ENCODE results near the gene SUN1. TPM values are rescaled to one million over a fixed set of nuclear protein-coding genes. Genes with fewer than 3 reads are reported as not detected.
"Not testable (repeated sequence)": the region's sequence is repeated elsewhere in the genome, so short reads cannot be mapped to it uniquely, and the experiment has no call there.

Gene SUN1
- total RNA-seq, 4 donors from 2014 or later: 225 to 475 (median 263) TPM

DNA sequence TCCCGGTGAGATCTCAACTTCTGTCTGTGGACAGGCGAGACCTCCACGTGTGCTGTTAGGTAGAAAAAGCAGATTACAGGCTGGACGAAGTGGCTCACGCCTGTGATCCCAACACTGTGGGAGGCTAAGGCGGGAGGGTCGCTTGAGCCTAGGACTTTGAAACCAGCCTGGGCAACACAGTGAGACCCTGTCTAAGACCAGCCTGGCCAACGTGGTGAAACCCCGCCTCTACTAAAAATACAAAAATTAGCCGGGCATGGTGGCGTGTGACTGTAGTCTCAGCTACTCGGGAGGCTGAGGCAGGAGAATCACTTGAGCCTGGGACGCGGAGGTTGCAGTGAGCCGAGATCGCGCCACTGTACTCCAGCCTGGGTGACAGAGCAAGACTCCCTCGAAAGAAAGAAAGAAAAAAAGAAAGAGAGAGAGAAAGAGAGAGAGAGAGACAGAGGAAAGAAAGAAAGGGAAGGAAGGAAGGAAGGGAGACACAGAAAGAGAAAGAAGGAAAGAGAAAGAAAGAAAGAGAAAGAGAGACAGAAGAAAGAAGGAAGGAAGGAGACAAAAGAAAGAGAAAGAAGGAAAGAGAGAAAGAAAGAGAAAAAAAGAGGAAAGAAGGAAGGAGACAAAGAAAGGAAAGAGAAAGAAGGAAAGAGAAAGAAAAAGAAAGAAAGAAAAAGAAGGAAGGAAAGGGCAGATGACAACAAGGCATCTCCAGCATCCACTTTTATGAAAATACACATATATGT, 29.6 kb upstream of the SUN1 start:
- no peaks in the 10 kb centered on the region for H3K27me3 ChIP-seq
- H3K4me1 ChIP-seq: peaks cover 17% of the 10 kb centered on the region
- DNase-seq (ENCODE audit: low spot score in 2 of 2): no peak
- TF ChIP-seq POLR2AphosphoS5 (IDR thresholded peaks at IDR 0.05): no peak
- TF ChIP-seq, protein P1, sequence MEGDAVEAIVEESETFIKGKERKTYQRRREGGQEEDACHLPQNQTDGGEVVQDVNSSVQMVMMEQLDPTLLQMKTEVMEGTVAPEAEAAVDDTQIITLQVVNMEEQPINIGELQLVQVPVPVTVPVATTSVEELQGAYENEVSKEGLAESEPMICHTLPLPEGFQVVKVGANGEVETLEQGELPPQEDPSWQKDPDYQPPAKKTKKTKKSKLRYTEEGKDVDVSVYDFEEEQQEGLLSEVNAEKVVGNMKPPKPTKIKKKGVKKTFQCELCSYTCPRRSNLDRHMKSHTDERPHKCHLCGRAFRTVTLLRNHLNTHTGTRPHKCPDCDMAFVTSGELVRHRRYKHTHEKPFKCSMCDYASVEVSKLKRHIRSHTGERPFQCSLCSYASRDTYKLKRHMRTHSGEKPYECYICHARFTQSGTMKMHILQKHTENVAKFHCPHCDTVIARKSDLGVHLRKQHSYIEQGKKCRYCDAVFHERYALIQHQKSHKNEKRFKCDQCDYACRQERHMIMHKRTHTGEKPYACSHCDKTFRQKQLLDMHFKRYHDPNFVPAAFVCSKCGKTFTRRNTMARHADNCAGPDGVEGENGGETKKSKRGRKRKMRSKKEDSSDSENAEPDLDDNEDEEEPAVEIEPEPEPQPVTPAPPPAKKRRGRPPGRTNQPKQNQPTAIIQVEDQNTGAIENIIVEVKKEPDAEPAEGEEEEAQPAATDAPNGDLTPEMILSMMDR (IDR thresholded peaks at IDR 0.05): no peak
- TF ChIP-seq EP300 (IDR thresholded peaks at IDR 0.05): no peak
- no peak for TF ChIP-seq POLR2A (IDR thresholded peaks at IDR 0.05)
- H3K36me3 ChIP-seq: no peaks in the 10 kb centered on the region
- 78% methylated on average over 18 of the region's 18 CpGs for WGBS
- no peak overlapping the region for H3K27ac ChIP-seq
- no peaks in the 10 kb centered on the region for H3K9me3 ChIP-seq
- peak overlapping the region; percentile 25 for H3K4me3 ChIP-seq

DNA sequence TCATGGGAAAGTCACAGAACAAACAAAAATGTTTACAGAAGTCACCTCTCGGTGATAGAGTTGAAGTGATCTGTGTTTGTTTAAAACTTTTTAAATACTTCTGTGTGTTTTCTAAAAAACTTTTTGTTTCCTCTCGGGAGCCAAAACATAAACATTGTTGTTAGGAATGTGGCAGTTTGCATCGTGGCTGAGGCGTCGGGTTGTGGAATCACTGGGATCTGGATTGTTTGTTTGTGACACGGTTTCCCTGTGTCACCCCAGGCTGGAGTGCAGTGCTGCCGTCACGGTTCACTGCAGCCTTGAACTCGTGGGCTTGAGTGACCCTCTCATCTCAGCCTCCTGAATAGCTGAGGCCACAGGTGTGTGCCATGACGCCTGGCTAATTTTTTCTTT, 29.0 kb upstream of the SUN1 start:
- Histone ChIP-seq H3K4me1 (peaks cover 12% of the 10 kb centered on the region), H3K27me3 (no peaks in the 10 kb centered on the region), H3K36me3 (no peaks in the 10 kb centered on the region), H3K27ac (no peak overlapping the region), H3K9me3 (no peaks in the 10 kb centered on the region), H3K4me3 (no peak overlapping the region)
- WGBS: 77% methylated on average over 10 of the region's 10 CpGs
- TF ChIP-seq POLR2A (IDR thresholded peaks at IDR 0.05) (no peak), POLR2AphosphoS5 (IDR thresholded peaks at IDR 0.05) (no peak), EP300 (IDR thresholded peaks at IDR 0.05) (no peak)
- TF ChIP-seq, protein P1 (IDR thresholded peaks at IDR 0.05): no peak
- DNase-seq (ENCODE audit: low spot score in 2 of 2): no peak

DNA sequence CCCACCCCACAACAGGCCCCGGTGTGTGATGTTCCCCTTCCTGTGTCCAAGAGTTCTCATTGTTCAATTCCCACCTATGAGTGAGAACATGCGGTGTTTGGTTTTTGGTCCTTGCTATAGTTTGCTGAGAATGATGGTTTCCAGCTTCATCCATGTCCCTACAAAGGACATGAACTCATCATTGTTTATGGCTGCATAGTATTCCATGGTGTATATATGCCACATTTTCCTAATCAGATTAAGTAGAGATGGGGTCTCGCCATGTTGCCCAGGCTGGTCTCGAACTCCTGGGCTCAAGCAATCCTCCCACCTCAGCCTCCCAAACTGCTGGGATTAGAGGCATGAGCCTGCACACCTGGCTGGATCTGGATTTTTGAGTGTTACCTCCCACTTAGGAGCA, 28.5 kb upstream of the SUN1 start:
- H3K4me1 ChIP-seq: peaks cover 12% of the 10 kb centered on the region
- H3K9me3 ChIP-seq; H3K27ac ChIP-seq; DNase-seq (ENCODE audit: low spot score in 2 of 2); H3K36me3 ChIP-seq; H3K4me3 ChIP-seq; H3K27me3 ChIP-seq: not testable (repeated sequence)
- 93% methylated on average over 4 of the region's 4 CpGs for WGBS

DNA sequence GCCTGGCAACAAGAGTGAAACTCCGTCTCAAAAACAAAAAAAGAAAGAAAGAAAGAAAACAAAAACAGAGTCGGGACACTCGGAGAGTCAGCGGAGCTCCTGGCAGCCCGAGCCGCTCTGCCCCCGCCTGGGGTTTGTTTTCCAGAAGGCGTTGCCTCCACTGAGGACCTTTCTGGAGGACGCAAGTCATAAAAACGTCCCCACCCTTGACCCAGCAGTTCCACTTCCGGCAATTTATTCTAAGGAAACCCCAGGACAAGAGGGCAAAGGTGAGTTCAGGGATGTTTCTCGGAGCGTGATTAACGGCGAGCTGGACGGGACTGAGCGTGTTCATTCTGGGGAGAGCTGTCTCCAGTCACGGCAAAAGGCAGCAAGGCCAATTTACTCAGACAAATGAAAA, 27.0 kb upstream of the SUN1 start:
- Histone ChIP-seq H3K27ac (peak overlapping the region; percentile 60), H3K36me3 (no peaks in the 10 kb centered on the region), H3K9me3 (no peaks in the 10 kb centered on the region), H3K4me1 (peaks cover 12% of the 10 kb centered on the region), H3K27me3 (no peaks in the 10 kb centered on the region), H3K4me3 (no peak overlapping the region)
- DNase-seq (ENCODE audit: low spot score in 2 of 2): no peak
- TF ChIP-seq POLR2A (IDR thresholded peaks at IDR 0.05) (no peak), EP300 (IDR thresholded peaks at IDR 0.05) (no peak), POLR2AphosphoS5 (IDR thresholded peaks at IDR 0.05) (no peak)
- TF ChIP-seq, protein P1 (IDR thresholded peaks at IDR 0.05): no peak
- 69% methylated on average over 18 of the region's 18 CpGs for WGBS

DNA sequence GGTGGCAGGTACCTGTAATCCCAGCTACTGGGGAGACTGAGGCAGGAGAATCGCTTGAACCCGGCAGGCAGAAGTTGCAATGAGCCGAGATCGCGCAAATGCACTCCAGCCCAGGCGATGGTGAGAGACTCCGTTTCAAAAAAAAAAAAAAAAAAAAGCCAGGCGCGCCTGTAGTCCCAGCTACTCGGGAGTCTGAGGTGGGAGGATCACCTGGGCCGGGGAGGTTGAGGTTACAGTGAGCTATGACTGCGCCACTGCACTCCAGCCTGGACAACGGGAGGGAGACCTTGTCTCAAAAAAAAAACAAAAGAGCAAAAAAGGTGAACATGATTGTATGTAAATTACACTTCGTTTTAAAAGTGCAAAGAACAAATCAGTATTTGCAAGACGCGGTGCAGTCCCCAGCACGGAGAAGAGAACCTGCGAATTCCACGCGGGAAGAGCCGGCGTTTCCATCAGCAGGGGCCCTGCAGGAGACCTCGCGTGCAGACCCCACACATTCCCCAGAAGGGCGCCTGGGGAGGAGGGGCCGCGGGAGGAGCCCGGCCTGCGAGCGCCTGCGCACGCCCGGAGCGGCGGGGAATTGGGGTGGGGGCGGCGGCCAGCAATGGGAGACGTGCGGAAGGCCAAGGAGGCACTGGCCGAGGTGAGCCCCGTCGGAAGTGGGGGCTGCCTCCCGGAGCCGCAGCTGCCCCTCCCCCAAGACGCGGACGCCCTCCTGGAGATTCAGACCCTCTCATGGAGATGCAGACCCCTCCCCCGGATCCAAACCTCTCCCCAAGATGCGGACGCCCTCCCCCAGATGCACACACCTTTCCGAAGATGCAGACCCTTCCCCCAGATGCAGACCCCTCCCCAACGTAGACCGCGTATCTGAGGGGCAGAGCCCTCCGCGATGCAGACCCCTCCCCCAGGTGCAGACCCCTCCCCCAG, 16.7 kb upstream of the SUN1 start:
- WGBS: 30% methylated on average over 30 of the region's 56 CpGs
- Histone ChIP-seq H3K27ac (peak overlapping the region; percentile 94), H3K9me3 (no peaks in the 10 kb centered on the region), H3K27me3 (no peaks in the 10 kb centered on the region), H3K36me3 (no peaks in the 10 kb centered on the region), H3K4me1 (peaks cover 76% of the 10 kb centered on the region), H3K4me3 (peak overlapping the region; percentile 67)
- DNase-seq (ENCODE audit: low spot score in 2 of 2): no peak
- TF ChIP-seq EP300 (IDR thresholded peaks at IDR 0.05) (no peak), POLR2AphosphoS5 (IDR thresholded peaks at IDR 0.05) (no peak), POLR2A (IDR thresholded peaks at IDR 0.05) (no peak)
- TF ChIP-seq, protein P1 (IDR thresholded peaks at IDR 0.05): no peak

Data from suprapubic skin (tissue), 4 donors.